Colonic mucosa (tissue), 4 donors: ENCODE measurements around the gene CEP78. TPM values are rescaled to one million over a fixed set of nuclear protein-coding genes. Genes with fewer than 3 reads are reported as not detected.

Experiments
- DNase-seq: peaks from one replicate; pipeline ENCODE4 v3.0.0-alpha.2; 2020
- H3K27ac ChIP-seq: fragments of 200-600 bp; one replicate; pipeline ENCODE4 v1.8.0; 2021
- H3K27me3 ChIP-seq: fragments of 200-600 bp; one replicate; pipeline ENCODE4 v1.8.0; 2021
- H3K36me3 ChIP-seq: fragments of 200-600 bp; one replicate; pipeline ENCODE4 v1.8.0; 2021
- H3K4me1 ChIP-seq: fragments of 200-600 bp; one replicate; pipeline ENCODE4 v1.8.0; 2021; ENCODE audit warnings: mild to moderate bottlenecking
- H3K4me3 ChIP-seq: fragments of 200-600 bp; one replicate; pipeline ENCODE4 v1.8.0; 2021
- H3K9ac ChIP-seq, 2 donors: one replicate each; pipeline ENCODE4 v1.7.0; 2013; ENCODE audit warnings: control low read depth in 2 of 2, low read depth in 2 of 2, low read length in 2 of 2
- H3K9me3 ChIP-seq: fragments of 200-600 bp; one replicate; pipeline ENCODE4 v1.8.0; 2021
- CTCF ChIP-seq: fragments of 200-600 bp; IDR thresholded peaks from one replicate; pipeline ENCODE4 v1.8.0; 2022; ENCODE audit warnings: antibody characterized with exemption, mild to moderate bottlenecking
- intact Hi-C: fragments of 100-400 bp; cut with DNase I; formaldehyde crosslinking; loops from one replicate; pipeline ENCODE4 v1.14.1; 2022
- total RNA-seq, 2 donors: library from RNA; stranded (reverse); fragmentation: NEBNext Ultra II Directional in 1 of 2; extraction: Animal tissue kit (Norgen Biotek cat#: 25700) in 1 of 2; gene quantifications; one replicate each; pipeline ENCODE4 v1.2.1, GENCODE V29; 2021
- donor health status: healthy.
- donor health status: DM: no; HTN: no; CAD: no.
- donor health status: DM: no; HTN: no; CAD: no.

Gene CEP78
- total RNA-seq, 2 donors from 2014 or later: 10.6 to 42.5 TPM

GRCh38 chr9:78319197-78320029, 83.5 kb downstream of the CEP78 start:
- H3K9me3 ChIP-seq: no peaks in the 10 kb centered on the region
- H3K9ac ChIP-seq: no peak overlapping the region
- DNase-seq: no peak
- H3K4me1 ChIP-seq: no peaks in the 10 kb centered on the region
- no peak overlapping the region for H3K27ac ChIP-seq
- H3K4me3 ChIP-seq: no peak overlapping the region
- H3K27me3 ChIP-seq: no peaks in the 10 kb centered on the region
- H3K36me3 ChIP-seq: no peaks in the 10 kb centered on the region
- TF ChIP-seq CTCF: no peak
- intact Hi-C loops: no loop called here

GRCh38 chr9:78320030-78320693, 84.3 kb downstream of the CEP78 start:
- intact Hi-C loops: no loop called here
- no peak overlapping the region for H3K9ac ChIP-seq
- TF ChIP-seq CTCF: no peak
- H3K4me3 ChIP-seq: no peak overlapping the region
- no peak overlapping the region for H3K27ac ChIP-seq
- H3K9me3 ChIP-seq: no peaks in the 10 kb centered on the region
- no peaks in the 10 kb centered on the region for H3K27me3 ChIP-seq
- no peak for DNase-seq
- no peaks in the 10 kb centered on the region for H3K36me3 ChIP-seq
- no peaks in the 10 kb centered on the region for H3K4me1 ChIP-seq

- no peaks in the 10 kb centered on the region for H3K27me3 ChIP-seq
- intact Hi-C loops: no loop called here
- H3K9me3 ChIP-seq: no peaks in the 10 kb centered on the region
- H3K4me1 ChIP-seq: no peaks in the 10 kb centered on the region
- no peak overlapping the region for H3K9ac ChIP-seq
- DNase-seq: no peak
- H3K36me3 ChIP-seq: no peaks in the 10 kb centered on the region
- no peak overlapping the region for H3K27ac ChIP-seq
- TF ChIP-seq CTCF: no peak
- H3K4me3 ChIP-seq: no peak overlapping the region
Measured at GRCh38 chr9:78320875-78321496, 85.1 kb downstream of the CEP78 start.

- Histone ChIP-seq H3K4me1 (no peaks in the 10 kb centered on the region), H3K9ac (no peak overlapping the region), H3K36me3 (no peaks in the 10 kb centered on the region), H3K27ac (no peak overlapping the region), H3K9me3 (no peaks in the 10 kb centered on the region), H3K27me3 (no peaks in the 10 kb centered on the region), H3K4me3 (no peak overlapping the region)
- intact Hi-C loops: no loop called here
- DNase-seq: no peak
- TF ChIP-seq CTCF: no peak
Measured at GRCh38 chr9:78321505-78321904, 85.6 kb downstream of the CEP78 start.

- no peak for TF ChIP-seq CTCF
Measured at GRCh38 chr9:78324068-78324650, 88.3 kb downstream of the CEP78 start.

More at GRCh38 chr9:78324068-78324650, 88.3 kb downstream of the CEP78 start:
- H3K4me3 ChIP-seq: no peak overlapping the region
- no peaks in the 10 kb centered on the region for H3K27me3 ChIP-seq
- H3K27ac ChIP-seq: no peak overlapping the region
- no peaks in the 10 kb centered on the region for H3K4me1 ChIP-seq
- no peaks in the 10 kb centered on the region for H3K36me3 ChIP-seq
- no peak for DNase-seq
- no peak overlapping the region for H3K9ac ChIP-seq
- no peaks in the 10 kb centered on the region for H3K9me3 ChIP-seq
- intact Hi-C loops: no loop called here
